SK-MEL-5 (cell line): ENCODE data around the gene B3GALT5. TPM values are rescaled to one million over a fixed set of nuclear protein-coding genes. Genes with fewer than 3 reads are reported as not detected.
"Not testable (repeated sequence)": the region's sequence is repeated elsewhere in the genome, so short reads cannot be mapped to it uniquely, and the experiment has no call there.

ENCODE experiments used
- DNase-seq: peaks from one replicate; pipeline ENCODE4 v3.0.0-alpha.2; 2016; ENCODE audit warnings: low read depth, low spot score
- in situ Hi-C: cut with HindIII; loops from 2 replicates; pipeline ENCODE4 v1.10.0; 2016; ENCODE audit warnings: low sequenced_read_pairs, high pct_unique_total_duplicates, low pct_unique_long_range_greater_than_20kb
- total RNA-seq: library from RNA; depleted of rRNA; stranded (reverse); fragments of >200 nt; shearing (Covaris generic); gene quantifications from 2 replicates; pipeline ENCODE4 v1.2.3, GENCODE V29; 2014

Gene B3GALT5
- total RNA-seq, 1 experiment from 2014 or later = not detected

DNA sequence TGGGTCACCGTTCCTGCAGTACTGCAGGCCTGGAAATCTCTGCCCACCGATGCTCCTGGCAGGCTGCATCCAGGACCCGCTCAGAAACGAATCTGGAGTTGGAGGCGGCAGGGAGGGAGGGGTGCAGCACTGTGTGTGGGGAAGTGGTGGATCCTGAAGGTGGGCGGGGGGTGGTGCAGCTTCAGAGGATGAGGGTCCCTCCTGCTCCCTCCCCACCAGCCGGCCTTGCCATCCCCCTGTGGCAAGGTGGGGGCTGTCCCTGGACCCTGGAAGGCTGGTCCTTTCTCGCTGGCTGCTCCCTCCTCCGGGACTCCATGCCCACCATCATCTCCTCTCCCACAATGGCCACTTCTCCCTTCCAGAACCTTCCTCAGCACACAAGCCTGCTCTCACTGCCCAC, 60.4 kb downstream of the B3GALT5 start:
- in situ Hi-C loops = no loop called here
- DNase-seq = no peak

DNA sequence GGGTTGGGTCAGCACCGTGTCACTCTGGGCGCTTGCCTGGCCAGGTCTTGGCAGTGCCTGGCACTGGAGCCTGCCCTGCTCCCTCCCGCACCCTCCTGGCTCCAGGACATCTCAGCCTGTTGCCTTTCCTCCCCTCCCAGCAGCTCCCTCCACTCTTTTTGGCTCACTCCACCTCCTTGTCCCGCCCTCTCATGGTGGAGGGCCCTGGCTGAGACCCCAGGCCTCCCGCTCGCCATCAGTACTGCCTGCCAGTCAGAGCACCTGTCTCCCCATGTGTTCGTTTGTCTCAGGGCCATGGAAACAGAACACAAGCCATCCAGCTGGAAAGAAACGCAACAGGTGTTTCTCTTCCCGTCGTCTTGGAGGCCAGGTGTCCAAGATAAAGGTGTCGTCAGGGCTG, 61.0 kb downstream of the B3GALT5 start:
- DNase-seq = no peak
- in situ Hi-C loops = no loop called here

DNA sequence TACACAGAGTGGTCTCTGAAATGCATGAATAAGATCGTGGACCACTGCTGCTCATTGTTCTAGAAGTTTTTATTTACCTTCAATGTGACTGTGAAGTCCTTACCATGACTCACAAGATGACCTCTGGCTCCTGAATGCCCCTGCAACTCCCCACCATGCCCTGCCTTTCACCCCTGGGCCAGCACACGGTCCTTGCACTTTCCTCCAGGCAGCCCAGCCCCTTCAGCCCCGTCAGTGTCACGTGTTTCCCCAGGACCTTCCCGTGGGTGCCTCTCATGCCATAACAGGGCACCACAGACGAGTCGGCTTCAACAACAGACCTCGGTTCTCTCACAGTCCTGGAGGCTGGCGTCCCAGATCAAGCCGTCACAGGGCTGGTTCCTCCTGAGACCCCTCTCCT, 62.1 kb downstream of the B3GALT5 start:
- no peak for DNase-seq

DNA sequence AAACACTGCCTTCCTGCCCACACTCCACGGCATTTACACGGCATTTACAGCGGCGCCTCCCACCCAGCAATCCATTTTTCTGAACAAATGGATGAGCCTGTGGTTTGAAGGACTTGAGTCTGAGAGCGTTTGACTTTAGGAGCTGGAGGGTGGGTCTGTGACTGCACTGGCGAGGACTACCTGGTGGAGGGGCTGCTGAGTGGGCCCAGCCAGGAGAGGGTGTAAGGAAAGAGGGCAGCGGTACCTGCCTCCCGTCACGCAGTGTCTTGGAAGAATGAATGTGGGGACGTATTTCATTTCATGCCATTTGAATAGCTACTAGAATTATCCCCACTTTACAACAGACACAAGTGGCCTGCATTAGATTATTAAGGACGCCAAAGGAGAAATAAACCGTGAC, 62.9 kb downstream of the B3GALT5 start:
- in situ Hi-C loops = no loop called here

More for the DNA sequence above, 62.1 kb downstream of the B3GALT5 start:
- in situ Hi-C loops = no loop called here

DNA sequence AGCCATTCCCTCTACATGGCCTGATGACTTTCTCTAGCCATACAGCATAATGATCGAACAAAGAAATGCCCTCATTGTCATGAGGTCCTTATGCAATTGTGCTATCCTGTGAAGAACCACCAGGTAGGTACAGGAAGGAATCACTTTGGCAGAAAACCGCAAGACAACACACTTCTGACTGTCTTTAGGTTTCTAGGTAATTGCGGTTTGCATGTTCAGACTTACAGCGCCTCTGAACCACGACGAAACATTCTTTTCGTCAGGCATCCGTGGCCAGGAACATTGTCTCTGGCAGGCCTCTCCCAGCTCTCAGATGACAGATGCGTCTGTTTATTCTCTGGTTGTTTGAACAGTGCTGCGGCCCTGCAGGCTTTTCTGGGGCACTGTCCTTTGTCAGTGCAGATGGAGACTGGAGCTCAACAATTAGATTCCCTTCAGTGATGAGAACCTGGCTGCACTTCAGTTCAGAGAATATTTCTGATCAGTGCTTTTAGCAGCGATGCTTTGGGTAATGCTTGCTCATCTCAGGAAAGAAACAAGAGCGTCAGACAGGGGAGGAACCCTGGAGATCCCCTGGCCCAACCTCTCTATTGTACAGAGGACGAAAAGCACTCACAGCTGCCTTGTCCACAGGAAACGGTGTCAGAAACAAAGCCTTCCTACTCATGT, 63.4 kb downstream of the B3GALT5 start:
- in situ Hi-C loops = no loop called here
- no peak for DNase-seq

More for the DNA sequence above, 62.9 kb downstream of the B3GALT5 start:
- no peak for DNase-seq

DNA sequence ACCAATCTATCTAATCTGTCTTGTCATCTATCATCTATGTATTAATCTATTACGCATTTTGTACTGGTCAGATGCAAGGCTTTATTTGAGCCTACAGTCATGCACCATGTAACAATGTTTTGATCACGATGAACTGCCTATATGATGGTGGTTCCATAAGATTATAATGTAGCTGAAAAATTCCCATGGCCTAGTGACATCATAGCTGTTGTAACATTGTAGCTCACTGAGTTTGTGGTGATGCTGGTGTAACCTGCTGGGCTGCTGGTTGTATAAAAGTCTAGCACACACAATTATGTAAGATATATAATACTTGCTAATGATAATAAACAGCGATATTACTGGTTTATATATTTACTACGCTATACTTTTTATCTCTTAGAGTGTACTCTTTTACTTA, 67.5 kb downstream of the B3GALT5 start:
- in situ Hi-C loops = no loop called here

DNA sequence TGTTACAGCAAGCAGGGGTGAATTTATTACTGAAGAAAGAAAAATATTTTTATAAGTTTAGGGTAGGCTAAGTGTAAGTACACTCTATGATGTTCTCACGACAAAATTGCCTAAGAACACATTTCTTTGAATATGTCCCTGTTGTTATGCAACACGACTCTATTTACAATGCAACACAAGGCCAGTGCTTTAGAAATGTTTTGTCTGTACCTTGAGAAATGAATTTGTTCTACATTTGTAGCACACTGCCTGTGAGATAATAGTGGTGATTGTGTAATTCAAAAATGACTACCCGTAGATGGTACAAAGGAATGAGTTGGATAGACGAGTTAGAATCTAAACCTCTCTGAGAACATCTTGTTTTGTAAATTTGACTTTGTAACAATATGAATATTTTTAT, 68.5 kb downstream of the B3GALT5 start:
- DNase-seq = no peak
- in situ Hi-C loops = no loop called here

More for the DNA sequence above, 67.5 kb downstream of the B3GALT5 start:
- no peak for DNase-seq

DNA sequence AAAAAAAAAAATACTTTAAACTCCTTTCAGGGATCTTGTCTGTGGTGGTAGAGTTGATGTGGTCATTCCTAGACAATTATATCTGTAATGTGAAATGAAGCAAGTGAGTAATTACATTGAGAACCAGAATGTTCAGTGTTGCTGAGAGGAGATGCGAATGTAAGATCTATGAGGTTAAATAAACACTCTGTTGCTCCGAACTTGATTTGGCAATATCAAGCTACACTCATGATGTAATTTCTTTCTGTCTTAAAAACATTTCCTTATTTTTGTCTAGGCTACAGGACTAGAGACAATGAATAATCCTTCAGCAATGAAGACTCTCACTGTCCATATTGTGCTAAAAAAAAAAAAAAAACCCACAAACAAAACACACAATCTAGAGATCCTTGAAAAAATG, 69.1 kb downstream of the B3GALT5 start:
- DNase-seq = no peak
- in situ Hi-C loops = no loop called here

DNA sequence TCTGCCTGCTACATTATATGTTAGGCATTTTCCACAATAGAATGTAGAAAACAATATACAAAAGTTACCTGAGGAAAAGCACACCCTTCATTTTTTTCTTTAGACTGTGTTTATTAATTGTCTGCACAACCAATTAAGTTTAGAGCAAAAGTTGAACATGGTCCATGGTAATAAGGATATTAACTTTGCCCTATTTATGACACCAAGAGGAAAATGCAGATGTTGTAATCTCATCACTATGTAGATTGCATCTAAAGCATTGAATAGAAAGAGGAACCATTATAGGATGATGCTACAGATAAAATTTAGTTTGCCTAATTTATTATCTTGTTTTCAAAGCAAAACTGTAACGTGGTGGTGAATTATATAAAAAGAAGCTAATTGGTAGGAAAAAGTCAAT, 72.5 kb downstream of the B3GALT5 start:
- in situ Hi-C loops = no loop called here
- DNase-seq = no peak

DNA sequence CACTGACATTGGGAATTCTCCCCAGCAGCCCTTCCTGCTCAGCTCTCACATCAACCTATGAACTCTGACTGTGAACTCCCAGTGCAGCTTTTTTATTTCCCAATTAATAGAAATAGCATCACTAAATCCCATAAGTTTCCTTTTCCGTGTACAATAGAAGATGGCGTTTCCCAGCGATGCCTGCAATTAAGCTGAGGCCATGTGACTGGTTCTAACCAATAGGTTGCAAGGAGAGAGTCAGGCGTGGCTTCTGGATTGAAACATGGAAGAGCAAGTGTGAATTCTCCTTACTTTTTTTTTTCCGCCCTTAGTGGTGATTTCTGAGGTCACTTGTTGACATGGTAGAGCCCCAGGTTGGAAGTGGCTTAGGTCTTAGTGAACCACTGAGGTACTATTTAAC, 73.3 kb downstream of the B3GALT5 start:
- in situ Hi-C loops = no loop called here
- peak; percentile 8 for DNase-seq

DNA sequence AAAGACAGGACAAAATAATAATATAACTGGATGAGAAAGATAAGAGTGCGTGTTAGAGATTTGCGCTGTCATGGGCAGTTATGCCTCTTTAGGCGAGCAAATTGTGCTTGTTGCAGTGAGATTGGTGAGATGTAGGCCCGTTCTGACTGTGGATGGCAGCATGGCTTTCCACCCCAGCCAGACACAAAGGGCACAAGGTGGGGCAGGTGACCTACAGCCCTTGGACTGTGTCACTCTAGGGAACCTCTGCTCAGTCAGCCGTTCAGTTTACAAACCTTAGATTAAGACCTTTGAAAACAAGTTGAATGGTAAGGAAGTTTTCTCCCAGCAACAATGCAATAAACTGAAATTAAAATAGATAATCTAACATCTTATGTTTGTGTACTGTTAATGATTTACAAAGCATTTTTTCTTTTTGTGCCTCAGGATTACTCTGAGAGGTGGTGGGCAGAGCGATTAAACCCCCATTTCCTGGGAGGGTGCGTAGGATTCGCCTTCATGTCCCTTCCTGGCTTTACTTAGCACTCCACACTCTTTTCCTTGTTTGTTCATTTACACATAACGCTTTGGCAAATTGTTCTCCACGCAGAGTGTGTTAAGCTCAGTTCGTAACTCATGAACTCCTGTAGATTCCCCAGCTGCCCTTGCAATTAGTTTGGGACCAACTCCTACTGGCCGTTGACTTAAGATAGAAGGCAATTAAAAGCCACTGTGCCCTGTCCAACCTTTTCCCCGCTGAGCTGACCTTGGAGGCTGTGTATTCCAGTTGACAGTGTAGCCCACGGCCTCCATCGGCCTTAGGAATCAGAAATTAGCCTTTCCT, 74.1 kb downstream of the B3GALT5 start:
- in situ Hi-C loops = no loop called here
- DNase-seq = no peak

DNA sequence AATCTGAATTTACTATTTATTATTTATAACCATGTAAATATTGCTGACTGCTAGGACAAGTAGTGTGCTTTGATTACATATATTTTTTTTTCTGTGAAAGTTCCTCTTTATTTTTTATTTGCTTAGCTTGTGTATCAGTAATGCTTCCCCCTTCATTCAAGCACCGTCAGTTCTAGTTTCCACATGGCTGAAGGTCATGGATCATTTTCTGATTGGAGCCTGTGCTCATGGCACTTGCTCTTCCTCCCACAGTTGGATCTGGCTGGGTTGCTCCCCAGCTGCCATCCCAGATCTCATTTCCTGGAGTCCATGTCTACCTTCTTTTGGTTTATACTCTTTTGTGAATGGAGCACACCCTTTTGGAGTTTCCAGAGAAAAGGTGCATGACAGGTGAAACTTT, 75.3 kb downstream of the B3GALT5 start:
- no peak for DNase-seq
- in situ Hi-C loops = no loop called here

DNA sequence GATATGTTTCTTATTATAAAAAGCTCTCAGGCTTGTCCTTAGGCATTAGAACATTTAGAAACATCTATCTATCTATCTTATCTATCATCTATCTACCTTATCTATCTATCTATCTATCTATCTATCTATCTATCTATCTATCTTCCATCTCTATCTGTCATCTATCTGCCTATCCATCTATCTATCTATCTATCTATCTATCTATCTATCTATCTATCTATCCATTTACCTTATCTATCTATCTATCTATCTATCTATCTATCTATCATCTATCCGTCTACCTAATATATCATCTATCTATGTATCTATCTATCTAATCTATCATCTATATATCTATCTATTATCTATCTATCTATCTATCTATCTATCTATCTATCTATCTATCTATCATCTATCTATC, 77.1 kb downstream of the B3GALT5 start:
- DNase-seq, in situ Hi-C loops: not testable (repeated sequence)

DNA sequence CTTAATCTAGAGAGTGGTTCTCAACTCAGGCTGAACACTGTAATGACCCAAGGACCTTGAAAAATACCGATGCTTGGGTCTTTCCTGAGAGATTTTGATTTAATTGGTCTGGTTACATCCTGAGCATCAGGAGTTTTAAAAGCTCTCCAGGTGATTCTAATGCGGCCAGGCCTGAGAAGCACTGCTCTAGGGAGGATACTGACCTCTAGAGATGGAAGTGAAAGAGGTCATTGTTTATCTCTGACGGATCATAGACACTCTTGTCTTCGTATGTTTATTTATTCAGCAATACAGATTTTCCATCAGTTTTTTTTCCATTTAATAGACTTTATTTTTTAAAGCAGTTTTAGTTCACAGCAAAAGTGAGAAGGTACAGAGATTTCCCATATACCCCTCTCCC, 77.7 kb downstream of the B3GALT5 start:
- in situ Hi-C loops = no loop called here
- DNase-seq = no peak

DNA sequence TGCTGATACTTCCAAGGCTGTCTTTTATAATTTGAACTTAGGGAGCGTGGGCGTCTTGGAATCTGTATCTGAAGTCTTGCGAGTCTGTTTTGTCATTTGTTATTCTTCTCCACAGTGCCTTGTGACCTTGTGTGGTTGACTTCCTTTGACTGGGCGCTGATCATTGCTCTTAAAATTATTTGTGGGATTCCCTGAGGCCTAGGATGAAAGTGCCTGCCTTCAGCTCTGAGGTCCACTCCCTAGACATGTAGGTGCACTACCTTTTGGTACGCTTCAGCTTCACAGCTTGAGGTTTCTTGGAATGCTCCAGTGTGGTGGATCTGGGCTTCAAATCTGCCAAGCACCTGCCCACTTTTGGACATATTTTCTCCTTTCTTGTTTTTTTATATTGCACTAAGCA, 82.0 kb downstream of the B3GALT5 start:
- in situ Hi-C loops = no loop called here
- no peak for DNase-seq

DNA sequence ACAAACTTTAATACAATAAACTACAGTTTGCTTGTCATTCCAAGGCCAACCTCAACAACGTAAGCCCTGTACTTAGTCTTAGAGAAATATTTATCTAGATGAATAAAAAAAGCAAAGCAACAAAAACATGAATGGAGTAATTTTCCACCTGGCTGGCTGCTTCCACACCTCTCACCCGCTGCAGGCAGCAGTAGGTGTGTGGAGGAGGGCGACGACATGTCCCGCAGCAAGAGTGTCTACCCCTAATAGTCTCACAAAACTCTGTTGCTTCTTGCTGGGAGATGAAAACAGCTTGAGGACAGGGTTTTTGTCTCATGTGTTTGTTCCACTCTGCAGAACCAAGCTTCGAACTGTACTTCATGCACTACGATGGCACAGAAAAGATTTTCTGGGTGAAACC, 83.5 kb downstream of the B3GALT5 start:
- no peak for DNase-seq
- in situ Hi-C loops = no loop called here

DNA sequence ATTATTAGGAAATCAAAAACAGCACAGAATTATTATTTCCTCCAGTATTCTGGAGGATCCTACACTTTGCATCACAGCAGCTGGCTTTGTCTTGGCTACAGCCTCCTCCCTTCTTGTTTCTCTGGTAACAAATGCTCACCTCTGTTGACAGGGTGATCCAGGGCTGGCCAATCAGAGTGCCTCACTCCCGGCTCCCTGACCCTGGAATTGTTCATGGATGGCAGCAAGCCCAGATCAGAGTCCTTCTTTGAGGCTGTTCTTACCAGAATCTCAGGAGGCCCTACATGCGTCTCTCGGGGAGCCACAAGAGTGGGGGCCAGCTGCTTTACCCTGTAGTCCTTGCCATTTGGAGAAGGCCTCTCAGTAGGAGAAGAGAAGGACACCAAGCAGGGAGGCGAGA, 83.9 kb downstream of the B3GALT5 start:
- in situ Hi-C loops = no loop called here
- no peak for DNase-seq

DNA sequence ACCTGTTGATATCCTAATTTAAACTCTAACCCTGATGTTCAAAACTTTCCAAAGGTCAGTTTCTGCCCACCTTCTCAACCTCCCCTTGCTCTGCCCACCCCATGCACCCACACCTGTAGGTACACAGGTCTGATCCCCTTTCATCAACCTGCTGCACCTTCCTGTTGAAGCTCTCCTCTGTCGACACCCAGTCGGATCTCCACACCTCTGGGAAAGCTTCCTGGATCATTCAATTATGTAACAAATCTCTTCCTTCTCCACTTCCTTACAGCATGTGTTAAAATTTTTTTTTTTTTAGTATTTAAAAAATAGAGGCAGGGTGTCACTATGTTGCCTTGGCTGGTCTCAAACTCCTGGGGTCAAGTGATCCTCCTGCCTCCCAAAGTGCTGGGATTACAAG, 87.6 kb downstream of the B3GALT5 start:
- no peak for DNase-seq
- in situ Hi-C loops = loop anchor here (25.0 kb wide), 1 partner anchor 188 kb away; no protein-coding TSS in a partner anchor

DNA sequence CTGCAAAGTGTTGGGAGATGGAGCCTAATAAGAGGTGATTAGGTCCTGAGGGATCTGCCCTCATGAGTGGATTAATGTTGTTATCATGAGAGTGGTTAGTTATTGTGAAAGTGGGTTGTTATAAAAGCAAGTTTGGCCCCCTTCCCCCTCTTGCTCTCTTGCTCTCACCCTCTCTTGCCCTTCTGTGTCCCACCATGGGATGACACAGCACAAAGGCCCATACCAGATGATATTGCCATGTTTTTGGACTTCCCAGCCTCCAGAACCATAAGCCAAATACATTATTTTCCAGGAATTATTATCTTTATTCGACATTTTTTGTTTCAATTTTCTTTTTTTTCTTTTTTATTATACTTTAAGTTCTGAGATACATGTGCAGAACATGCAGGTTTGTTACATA, 90.8 kb downstream of the B3GALT5 start:
- DNase-seq = no peak
- in situ Hi-C loops = loop anchor here (25.0 kb wide), 1 partner anchor 191 kb away; no protein-coding TSS in a partner anchor
